GM12801 (cell line): ENCODE data around the gene SZRD1.

Experiments used
- TF ChIP-seq, protein P1 (sequence below): IDR thresholded peaks from one replicate; pipeline ENCODE4 v1.5.1; 2011; ENCODE audit warnings: control low read depth; ENCODE audit not compliant: insufficient read length; ENCODE audit errors: extremely low read depth

The SZRD1 gene

DNA sequence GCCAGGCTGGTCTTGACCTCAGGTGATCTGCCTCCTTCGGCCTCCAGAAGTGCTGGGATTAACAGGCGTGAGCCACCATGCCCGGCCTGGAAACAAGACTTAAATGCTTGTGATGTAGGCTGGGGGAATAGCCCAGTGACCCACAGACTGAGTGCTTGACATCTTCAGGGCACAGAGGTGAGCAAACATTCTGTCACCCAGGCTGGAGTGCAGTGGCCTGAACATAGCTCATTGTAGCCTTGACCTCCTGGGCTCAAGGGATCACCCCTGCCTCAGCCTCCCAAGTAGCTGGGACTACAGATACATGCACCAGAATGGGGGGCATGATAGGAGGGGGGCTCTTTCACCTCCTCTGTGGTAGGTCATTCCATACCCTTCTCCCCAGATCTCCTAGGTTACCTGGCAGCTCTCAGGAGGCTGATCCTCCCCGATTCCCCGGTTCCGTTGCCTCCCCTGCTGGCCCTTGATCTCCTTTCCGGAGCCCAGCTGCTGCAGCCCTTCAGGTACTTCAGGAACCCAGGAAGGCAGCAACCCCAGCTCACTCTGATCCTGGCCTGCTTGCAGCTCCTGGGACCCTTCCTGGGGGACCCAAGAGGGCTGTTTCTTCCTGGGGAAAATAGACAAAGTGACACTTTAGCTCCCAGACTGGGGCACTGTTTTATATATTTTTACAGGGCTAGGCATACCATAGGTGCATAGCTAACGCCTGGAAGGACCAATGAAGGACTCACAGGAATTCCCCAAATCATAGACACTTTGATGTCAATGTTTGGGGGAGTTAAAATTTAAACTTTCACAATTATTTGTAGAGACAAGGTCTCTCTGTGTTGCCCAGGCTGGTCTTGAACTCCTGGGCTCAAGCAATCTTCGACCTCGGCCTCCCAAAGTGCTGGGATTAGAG, 58.3 kb downstream of the SZRD1 start:
- TF ChIP-seq, protein P1, sequence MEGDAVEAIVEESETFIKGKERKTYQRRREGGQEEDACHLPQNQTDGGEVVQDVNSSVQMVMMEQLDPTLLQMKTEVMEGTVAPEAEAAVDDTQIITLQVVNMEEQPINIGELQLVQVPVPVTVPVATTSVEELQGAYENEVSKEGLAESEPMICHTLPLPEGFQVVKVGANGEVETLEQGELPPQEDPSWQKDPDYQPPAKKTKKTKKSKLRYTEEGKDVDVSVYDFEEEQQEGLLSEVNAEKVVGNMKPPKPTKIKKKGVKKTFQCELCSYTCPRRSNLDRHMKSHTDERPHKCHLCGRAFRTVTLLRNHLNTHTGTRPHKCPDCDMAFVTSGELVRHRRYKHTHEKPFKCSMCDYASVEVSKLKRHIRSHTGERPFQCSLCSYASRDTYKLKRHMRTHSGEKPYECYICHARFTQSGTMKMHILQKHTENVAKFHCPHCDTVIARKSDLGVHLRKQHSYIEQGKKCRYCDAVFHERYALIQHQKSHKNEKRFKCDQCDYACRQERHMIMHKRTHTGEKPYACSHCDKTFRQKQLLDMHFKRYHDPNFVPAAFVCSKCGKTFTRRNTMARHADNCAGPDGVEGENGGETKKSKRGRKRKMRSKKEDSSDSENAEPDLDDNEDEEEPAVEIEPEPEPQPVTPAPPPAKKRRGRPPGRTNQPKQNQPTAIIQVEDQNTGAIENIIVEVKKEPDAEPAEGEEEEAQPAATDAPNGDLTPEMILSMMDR, result no peak

DNA sequence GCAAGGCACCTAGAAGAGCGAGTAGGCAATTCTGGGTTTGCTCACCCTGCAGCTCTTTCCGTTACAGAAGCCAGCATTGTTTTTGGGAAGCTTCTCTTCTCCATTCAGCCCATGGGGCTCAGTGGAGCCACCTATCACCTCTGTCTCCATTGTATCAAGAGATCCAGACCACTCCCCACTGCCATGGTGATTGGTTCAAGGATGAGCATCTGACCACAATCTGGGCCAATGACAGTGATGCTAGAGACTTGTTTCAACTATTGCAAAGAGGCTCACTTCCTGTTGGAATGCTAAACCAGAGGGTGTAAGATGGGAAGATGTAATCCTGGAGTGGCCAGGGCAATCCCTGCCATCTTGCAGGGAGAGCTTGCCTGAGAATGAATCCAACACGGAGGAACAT, 63.6 kb downstream of the SZRD1 start:
- TF ChIP-seq, protein P1, result no peak

DNA sequence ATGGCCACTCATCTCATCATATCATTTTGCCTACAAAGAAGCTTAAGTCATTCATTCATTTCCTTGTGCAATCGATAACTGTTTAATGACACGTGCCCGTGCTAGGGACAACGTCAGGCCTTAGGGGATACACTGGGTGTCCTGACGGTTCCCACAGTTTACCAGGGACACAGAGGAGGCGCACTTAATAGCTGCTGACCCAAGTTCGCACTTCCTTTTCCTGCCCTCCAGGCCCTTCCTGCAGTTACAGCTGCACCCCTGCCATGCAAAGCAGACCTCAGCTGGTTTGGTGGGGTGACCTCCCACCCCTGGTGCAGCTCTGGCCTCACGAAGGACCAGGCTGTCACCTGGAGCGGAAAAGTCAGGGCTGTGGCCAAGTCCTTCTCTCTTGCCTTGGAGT, 66.0 kb downstream of the SZRD1 start:
- TF ChIP-seq, protein P1, result no peak

DNA sequence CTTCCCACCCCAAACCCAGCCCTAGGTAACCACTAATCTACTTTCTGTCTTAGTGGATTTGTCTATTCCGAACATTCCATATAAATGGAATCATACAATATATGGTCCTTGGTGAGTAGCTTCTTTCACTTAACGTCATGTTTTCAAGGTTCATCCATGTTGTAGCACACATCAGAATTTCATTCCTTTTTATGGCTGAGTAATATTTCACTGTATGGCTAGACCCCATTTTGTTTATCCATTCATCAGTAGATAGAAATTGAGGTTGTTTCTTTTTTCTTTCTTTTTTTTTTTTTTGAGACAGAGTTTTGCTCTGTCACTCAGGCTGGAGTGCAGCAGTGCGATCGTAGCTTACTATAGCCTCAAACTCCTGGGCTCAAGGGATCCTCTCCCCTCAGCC, 67.0 kb downstream of the SZRD1 start:
- TF ChIP-seq, protein P1, result no peak

DNA sequence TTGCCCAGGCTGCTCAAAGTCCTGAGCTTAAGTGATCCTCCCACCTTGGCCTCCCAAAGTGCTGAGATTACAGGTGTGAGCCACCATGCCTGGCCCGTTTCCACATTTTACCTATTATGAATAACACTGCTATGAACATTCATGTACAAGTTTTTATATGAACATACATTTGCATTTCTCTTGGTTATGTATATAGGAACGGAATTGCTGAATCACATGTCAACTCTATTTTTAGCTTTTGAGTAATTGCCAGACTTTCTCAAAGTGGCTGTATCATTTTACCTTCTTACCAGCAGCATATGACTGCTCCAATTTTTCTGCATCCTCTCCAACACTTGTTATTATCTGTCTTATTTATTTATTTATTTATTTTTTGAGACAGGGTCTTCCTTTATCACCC, 67.5 kb downstream of the SZRD1 start:
- TF ChIP-seq, protein P1, result no peak

DNA sequence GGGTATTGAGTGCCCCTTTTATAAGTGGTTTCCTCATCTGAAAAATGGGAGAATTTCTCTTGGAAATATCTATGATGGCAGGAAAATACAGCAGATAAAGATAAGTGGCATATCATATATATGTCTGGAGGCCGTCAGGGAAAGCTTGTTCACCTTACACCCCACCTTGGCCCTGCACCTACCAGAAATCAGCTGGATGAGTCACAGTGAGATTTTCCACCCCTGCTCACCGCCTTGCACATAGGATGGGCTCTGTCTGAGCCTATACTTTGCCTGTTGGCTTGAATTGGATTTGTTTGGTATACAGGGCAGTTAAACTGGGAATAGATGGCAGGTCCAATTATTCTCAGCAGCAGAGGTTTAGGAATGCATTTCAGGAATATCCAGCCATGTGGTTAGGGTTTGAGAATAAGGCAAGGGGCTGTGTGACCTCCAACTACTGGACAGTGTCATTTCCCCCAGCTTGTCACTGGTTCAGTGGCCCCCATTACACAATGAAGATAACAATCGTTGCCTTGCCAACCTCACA, 70.0 kb downstream of the SZRD1 start, which contains the start of gene SPATA21:
SPATA21 (minus strand) TSS at position 479 of the 529 bp plus-strand sequence. CDS start 6,053 bp downstream, outside the sequence.
- TF ChIP-seq, protein P1, result no peak

DNA sequence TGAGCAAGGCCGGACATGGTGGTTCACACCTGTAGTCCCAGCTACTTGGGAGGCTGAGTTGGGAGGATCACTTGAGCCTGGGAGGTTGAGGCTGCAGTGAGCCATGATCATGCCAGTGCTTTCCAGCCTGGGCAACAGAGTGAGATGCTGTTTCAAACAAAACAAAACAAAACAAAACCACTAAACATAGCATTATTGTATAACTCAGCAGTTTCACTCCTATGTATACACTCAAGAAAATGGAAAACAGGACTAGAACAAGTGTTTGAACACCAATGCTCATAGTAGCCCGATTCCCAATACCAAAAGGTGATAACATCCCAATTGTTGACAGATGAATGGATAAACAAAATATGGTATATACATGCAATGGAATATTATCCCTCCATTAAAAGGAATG, 71.5 kb downstream of the SZRD1 start:
- TF ChIP-seq, protein P1, result no peak
